A549 (cell line): ENCODE measurements around the gene THEM4. TPM values are rescaled to one million over a fixed set of nuclear protein-coding genes. Genes with fewer than 3 reads are reported as not detected.

Experiments
- ATAC-seq, 2 experiments: fragments of 200-7000 bp in 1 of 2; fragments of >200 bp in 1 of 2; cut with Nextera tagmentation in 1 of 2; cut with Tn5 transposase in 1 of 2; 3 replicates each; pipeline versions ENCODE4 v1.8.0 to v1.9.1; 2018 to 2020; ENCODE audit warnings: mild to moderate bottlenecking in 1 of 2, moderate library complexity in 1 of 2
- CTCF ChIA-PET: fragments of 300-600 bp; sonication (Branson Sonifier 250); formaldehyde crosslinking; extraction: SDS; loops from one replicate; lab custom pipeline; 2021; ENCODE audit warnings: antibody characterized with exemption, inconsistent platforms; lab: Yijun Ruan, JAX
- POLR2A ChIA-PET: fragments of 350-600 bp; formaldehyde crosslinking; extraction: SDS; loops from one replicate; lab custom pipeline; 2021; ENCODE audit warnings: antibody characterized with exemption, inconsistent platforms; lab: Yijun Ruan, JAX
- DNase-seq, 2 experiments: peaks; one replicate each; pipeline versions ENCODE4 v3.0.0 to v3.0.0-alpha.2; 2011 to 2016; ENCODE audit warnings: low read depth in 1 of 2, low spot score in 1 of 2
- FAIRE-seq: peaks from 2 replicates; lab custom pipeline; 2011; peaks lifted over from hg19 to GRCh38; lab: Jason Lieb, UNC
- H3K27ac ChIP-seq, 2 experiments: fragments of >200 bp; sonication (Bioruptor Twin); formaldehyde crosslinking; 3 replicates each; pipeline ENCODE4 v1.5.1; 2016 to 2017
- H3K4me1 ChIP-seq: fragments of >200 bp; sonication (Bioruptor Twin); formaldehyde crosslinking; 3 replicates; pipeline ENCODE4 v1.6.1; 2016
- H3K4me2 ChIP-seq: fragments of >200 bp; sonication (Bioruptor Twin); formaldehyde crosslinking; 3 replicates; pipeline ENCODE4 v1.6.1; 2016
- H3K4me3 ChIP-seq: fragments of >200 bp; sonication (Bioruptor Twin); formaldehyde crosslinking; 3 replicates; pipeline ENCODE4 v1.5.1; 2016
- H3K9me3 ChIP-seq: fragments of >200 bp; sonication (Bioruptor Twin); formaldehyde crosslinking; 3 replicates; pipeline ENCODE4 v1.6.1; 2016
- EHF ChIP-seq: fragments of 250-450 bp; sonication (Bioruptor Pico); IDR thresholded peaks from 2 replicates; pipeline ENCODE4 v1.5.0; 2020; ENCODE audit warnings: mild to moderate bottlenecking
- EP300 ChIP-seq, 2 experiments: fragments of >200 bp; sonication (Bioruptor Twin); formaldehyde crosslinking; IDR thresholded peaks; 2 replicates in 1 of 2; 3 replicates in 1 of 2; pipeline ENCODE4 v1.6.1; 2016 to 2017
- ESRRA ChIP-seq: fragments of 150-350 bp; IDR thresholded peaks from 2 replicates; pipeline ENCODE4 v1.6.1; 2014; ENCODE audit warnings: mild to moderate bottlenecking, low read length, borderline replicate concordance
- HDAC2 ChIP-seq: fragments of 200-600 bp; sonication (generic); IDR thresholded peaks from 2 replicates; pipeline ENCODE4 v1.6.1; 2016
- HEYL ChIP-seq: fragments of 250-450 bp; sonication (Bioruptor Pico); IDR thresholded peaks from 2 replicates; pipeline ENCODE4 v1.8.0; 2021; ENCODE audit warnings: mild to moderate bottlenecking, moderate library complexity
- HOXB5 ChIP-seq: fragments of 250-450 bp; sonication (Bioruptor Pico); IDR thresholded peaks from 2 replicates; pipeline ENCODE4 v1.5.0; 2020; ENCODE audit warnings: mild to moderate bottlenecking, moderate library complexity
- MAFK ChIP-seq: fragments of 450-650 bp; IDR thresholded peaks from 2 replicates; pipeline ENCODE4 v1.6.1; 2014; ENCODE audit not compliant: partially characterized antibody
- MYC ChIP-seq: IDR thresholded peaks from 2 replicates; pipeline ENCODE4 v1.6.1; 2012; ENCODE audit warnings: mild to moderate bottlenecking, inconsistent platforms, low read length, improper control_type of control experiment, borderline replicate concordance
- RCOR1 ChIP-seq: fragments of 150-350 bp; IDR thresholded peaks from 2 replicates; pipeline ENCODE4 v1.6.1; 2014; ENCODE audit warnings: antibody characterized with exemption, low read length, low read depth
- WGBS: methylation state at CpG from one replicate; pipeline ENCODE4 v1.1.6; 2017; ENCODE audit errors: missing lambda C conversion rate; 5-methylcytosine and 5-hydroxymethylcytosine counted together
- polyA plus RNA-seq, 4 experiments: library from polyadenylated mRNA; depleted of rRNA in 3 of 4; stranded (reverse); fragments of >200 nt; fragmentation: RNase III in 1 of 4; extraction: RNeasy Plus Mini Kit Qiagen cat#74134 plus additional on column Dnase treatment in 1 of 4; gene quantifications; 2 replicates in 3 of 4; 3 replicates in 1 of 4; pipeline ENCODE4 v1.2.3, GENCODE V29; 2011 to 2017
- TF ChIP-seq, protein P1 (sequence below): IDR thresholded peaks from 2 replicates; pipeline ENCODE4 v1.6.1; 2012
- TF ChIP-seq, protein P2 (sequence below): IDR thresholded peaks from 2 replicates; pipeline ENCODE4 v1.6.1; 2012; ENCODE audit warnings: low read depth, borderline replicate concordance
- TF ChIP-seq, protein P3 (sequence below): fragments of 200-600 bp; sonication (generic); IDR thresholded peaks from 2 replicates; pipeline ENCODE4 v1.6.1; 2016; ENCODE audit warnings: antibody characterized with exemption, mild to moderate bottlenecking, moderate library complexity
- TF ChIP-seq, protein P4 (sequence below): fragments of >200 bp; sonication (Bioruptor Twin); formaldehyde crosslinking; IDR thresholded peaks from 3 replicates; pipeline ENCODE4 v1.5.1; 2016

The THEM4 gene
- polyA plus RNA-seq, 2 of the 4 experiments (the other 2 are of a cell fraction), result 16.6 to 32.3 TPM

DNA sequence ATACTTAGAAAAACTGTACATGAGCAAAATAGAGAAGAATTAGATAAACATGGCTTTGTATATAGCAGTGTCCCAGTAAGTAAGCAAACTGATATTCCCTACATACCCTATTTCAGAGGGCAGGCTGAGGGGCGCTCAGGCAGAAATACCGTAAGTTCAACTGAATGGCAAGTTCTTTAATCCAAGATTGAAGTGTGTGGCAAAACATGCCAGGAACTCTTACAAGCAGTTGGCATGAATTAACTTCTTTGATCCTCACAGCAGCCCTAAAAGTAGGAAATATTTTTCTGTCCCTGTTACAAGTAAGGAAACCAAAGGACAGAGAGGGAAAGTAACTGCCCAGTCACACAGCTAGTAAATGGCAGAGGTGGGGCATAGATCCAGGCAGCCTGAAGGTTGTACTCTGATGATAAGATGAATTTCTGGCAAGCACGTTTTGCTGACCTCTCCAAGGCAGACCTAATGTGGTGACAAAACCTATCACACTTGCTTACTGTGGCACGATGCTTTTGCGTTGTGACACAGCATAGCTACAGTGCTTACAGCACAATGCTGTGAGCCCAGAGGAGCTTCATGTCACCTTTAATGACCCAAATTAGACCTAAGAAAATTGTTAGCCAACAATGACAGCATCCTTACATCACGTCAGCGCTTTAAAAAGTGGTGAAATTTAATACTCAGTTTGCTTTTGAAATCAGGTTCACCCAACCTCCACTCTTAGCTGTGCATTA is 35.0 kb upstream of the THEM4 start:
- CTCF ChIA-PET, result interaction anchor here (1.4 to 4.0 kb wide), 5 partner anchors 9 to 81 kb away, joined by 3 to 28 read pairs (median 9); no protein-coding TSS in a partner anchor
- DNase-seq (peak in 1 of 2 experiments; percentile 43), FAIRE-seq (no peak), ATAC-seq (peak in 1 of 2 experiments; percentile 2; a peak in 1 of 6 replicates)
- POLR2A ChIA-PET, result interaction anchor here (0.6 to 1.3 kb wide), 3 partner anchors 8 to 90 kb away, joined by 3 to 4 read pairs (median 4); no protein-coding TSS in a partner anchor
- Histone ChIP-seq H3K9me3 (no peaks in the 10 kb centered on the region), H3K4me1 (peaks cover 71% of the 10 kb centered on the region), H3K27ac (peak overlapping the region; percentile 28 to 79; a peak in 4 of 6 replicates), H3K4me2 (peak overlapping the region; percentile 72), H3K4me3 (no peak overlapping the region)
- TF ChIP-seq, protein P1, sequence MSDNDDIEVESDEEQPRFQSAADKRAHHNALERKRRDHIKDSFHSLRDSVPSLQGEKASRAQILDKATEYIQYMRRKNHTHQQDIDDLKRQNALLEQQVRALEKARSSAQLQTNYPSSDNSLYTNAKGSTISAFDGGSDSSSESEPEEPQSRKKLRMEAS, result no peak
- TF ChIP-seq MAFK, result peak; percentile 16
- no peak for TF ChIP-seq EHF (CRISPR knock-in tag)
- no peak for TF ChIP-seq HOXB5 (CRISPR knock-in tag)
- TF ChIP-seq EP300 (IDR thresholded peaks at IDR 0.05), result no peak
- TF ChIP-seq MYC, result no peak
- WGBS, result 46% methylated on average over 7 of the region's 7 CpGs

DNA sequence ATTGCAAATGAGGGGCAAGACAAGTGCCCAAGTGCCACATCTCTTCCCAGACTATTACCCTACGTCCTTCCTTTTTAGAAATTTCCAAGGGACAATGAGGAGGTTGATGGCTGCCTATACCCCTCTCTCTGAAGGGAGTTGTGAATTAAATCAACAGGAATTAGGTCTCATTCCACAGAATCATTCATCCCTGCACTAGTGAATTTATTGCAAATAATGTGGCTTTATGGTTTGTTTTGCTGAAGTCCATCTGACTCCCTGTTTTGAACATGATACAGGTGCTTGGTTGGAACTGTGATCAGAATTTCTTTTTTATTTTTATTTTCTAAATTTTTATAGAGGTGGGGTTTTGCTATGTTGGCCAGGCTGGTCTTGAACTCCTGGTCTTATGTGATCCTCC is 34.3 kb upstream of the THEM4 start:
- no peak for FAIRE-seq

More for the DNA sequence above, 34.3 kb upstream of the THEM4 start:
- H3K4me1 ChIP-seq, result peaks cover 76% of the 10 kb centered on the region
- H3K4me2 ChIP-seq, result no peak overlapping the region
- H3K27ac ChIP-seq, result peak overlapping the region in 1 of 2 experiments; percentile 8; a peak in 2 of 6 replicates
- DNase-seq (no peak), ATAC-seq (no peak)
- ChIA-PET POLR2A (no interaction called here), CTCF (interaction anchor here (1.4 to 4.0 kb wide), 4 partner anchors 8 to 57 kb away, joined by 4 to 28 read pairs (median 16); no protein-coding TSS in a partner anchor)
- no peak overlapping the region for H3K4me3 ChIP-seq
- TF ChIP-seq, protein P2, sequence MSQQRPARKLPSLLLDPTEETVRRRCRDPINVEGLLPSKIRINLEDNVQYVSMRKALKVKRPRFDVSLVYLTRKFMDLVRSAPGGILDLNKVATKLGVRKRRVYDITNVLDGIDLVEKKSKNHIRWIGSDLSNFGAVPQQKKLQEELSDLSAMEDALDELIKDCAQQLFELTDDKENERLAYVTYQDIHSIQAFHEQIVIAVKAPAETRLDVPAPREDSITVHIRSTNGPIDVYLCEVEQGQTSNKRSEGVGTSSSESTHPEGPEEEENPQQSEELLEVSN, result no peak
- TF ChIP-seq, protein P3, sequence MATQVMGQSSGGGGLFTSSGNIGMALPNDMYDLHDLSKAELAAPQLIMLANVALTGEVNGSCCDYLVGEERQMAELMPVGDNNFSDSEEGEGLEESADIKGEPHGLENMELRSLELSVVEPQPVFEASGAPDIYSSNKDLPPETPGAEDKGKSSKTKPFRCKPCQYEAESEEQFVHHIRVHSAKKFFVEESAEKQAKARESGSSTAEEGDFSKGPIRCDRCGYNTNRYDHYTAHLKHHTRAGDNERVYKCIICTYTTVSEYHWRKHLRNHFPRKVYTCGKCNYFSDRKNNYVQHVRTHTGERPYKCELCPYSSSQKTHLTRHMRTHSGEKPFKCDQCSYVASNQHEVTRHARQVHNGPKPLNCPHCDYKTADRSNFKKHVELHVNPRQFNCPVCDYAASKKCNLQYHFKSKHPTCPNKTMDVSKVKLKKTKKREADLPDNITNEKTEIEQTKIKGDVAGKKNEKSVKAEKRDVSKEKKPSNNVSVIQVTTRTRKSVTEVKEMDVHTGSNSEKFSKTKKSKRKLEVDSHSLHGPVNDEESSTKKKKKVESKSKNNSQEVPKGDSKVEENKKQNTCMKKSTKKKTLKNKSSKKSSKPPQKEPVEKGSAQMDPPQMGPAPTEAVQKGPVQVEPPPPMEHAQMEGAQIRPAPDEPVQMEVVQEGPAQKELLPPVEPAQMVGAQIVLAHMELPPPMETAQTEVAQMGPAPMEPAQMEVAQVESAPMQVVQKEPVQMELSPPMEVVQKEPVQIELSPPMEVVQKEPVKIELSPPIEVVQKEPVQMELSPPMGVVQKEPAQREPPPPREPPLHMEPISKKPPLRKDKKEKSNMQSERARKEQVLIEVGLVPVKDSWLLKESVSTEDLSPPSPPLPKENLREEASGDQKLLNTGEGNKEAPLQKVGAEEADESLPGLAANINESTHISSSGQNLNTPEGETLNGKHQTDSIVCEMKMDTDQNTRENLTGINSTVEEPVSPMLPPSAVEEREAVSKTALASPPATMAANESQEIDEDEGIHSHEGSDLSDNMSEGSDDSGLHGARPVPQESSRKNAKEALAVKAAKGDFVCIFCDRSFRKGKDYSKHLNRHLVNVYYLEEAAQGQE, result no peak
- no peak for TF ChIP-seq HEYL
- TF ChIP-seq, protein P4, sequence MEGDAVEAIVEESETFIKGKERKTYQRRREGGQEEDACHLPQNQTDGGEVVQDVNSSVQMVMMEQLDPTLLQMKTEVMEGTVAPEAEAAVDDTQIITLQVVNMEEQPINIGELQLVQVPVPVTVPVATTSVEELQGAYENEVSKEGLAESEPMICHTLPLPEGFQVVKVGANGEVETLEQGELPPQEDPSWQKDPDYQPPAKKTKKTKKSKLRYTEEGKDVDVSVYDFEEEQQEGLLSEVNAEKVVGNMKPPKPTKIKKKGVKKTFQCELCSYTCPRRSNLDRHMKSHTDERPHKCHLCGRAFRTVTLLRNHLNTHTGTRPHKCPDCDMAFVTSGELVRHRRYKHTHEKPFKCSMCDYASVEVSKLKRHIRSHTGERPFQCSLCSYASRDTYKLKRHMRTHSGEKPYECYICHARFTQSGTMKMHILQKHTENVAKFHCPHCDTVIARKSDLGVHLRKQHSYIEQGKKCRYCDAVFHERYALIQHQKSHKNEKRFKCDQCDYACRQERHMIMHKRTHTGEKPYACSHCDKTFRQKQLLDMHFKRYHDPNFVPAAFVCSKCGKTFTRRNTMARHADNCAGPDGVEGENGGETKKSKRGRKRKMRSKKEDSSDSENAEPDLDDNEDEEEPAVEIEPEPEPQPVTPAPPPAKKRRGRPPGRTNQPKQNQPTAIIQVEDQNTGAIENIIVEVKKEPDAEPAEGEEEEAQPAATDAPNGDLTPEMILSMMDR, result no peak
- no peak for TF ChIP-seq ESRRA
- no peak for TF ChIP-seq RCOR1
- TF ChIP-seq HDAC2, result no peak
- 96% methylated on average over 1 of the region's 1 CpG for WGBS
- H3K9me3 ChIP-seq, result no peaks in the 10 kb centered on the region
